Lung microvascular endothelial cell (primary cell): ENCODE data around the gene HDC. TPM values are rescaled to one million over a fixed set of nuclear protein-coding genes. Genes with fewer than 3 reads are reported as not detected.

Experiments used
- DNase-seq, 2 donors: peaks; one replicate each; pipeline versions ENCODE4 v3.0.0 to v3.0.0-alpha.2; 2010; ENCODE audit warnings: low read depth in 2 of 2
- total RNA-seq: library from RNA; depleted of rRNA; stranded (reverse); fragments of >200 nt; gene quantifications from 2 replicates; pipeline ENCODE4 v1.2.1, GENCODE V29; 2014

The HDC gene
- total RNA-seq = not detected in 2 replicates

GRCh38 chr15:50265620-50266019 lies at the start of gene HDC:
Gene HDC, minus strand, starts transcription at chr15:50265726. Its CDS starts 103 bp downstream, at chr15:50265623.
- no peak for DNase-seq

- DNase-seq = no peak
Observed at GRCh38 chr15:50312636-50313035, 47.1 kb upstream of the HDC start.

- DNase-seq = no peak
Observed at GRCh38 chr15:50307799-50308198, 42.3 kb upstream of the HDC start.

- no peak for DNase-seq
Observed at GRCh38 chr15:50304836-50305235, 39.3 kb upstream of the HDC start.

- DNase-seq = no peak
Observed at GRCh38 chr15:50302581-50302980, 37.1 kb upstream of the HDC start.

GRCh38 chr15:50298340-50298739 lies 32.8 kb upstream of the HDC start:
- no peak for DNase-seq

GRCh38 chr15:50295966-50296365 lies 30.4 kb upstream of the HDC start:
- no peak for DNase-seq

GRCh38 chr15:50289749-50290148 lies 24.2 kb upstream of the HDC start:
- DNase-seq = no peak

GRCh38 chr15:50287324-50288116 lies 22.0 kb upstream of the HDC start:
- no peak for DNase-seq

- DNase-seq = no peak
Observed at GRCh38 chr15:50281427-50281826, 15.9 kb upstream of the HDC start.

GRCh38 chr15:50280271-50280670 lies 14.7 kb upstream of the HDC start:
- DNase-seq = no peak

GRCh38 chr15:50278496-50278895 lies 13.0 kb upstream of the HDC start:
- peak in 1 of 2 donors; percentile 8 for DNase-seq

GRCh38 chr15:50277370-50277769 lies 11.8 kb upstream of the HDC start:
- DNase-seq = no peak

GRCh38 chr15:50275908-50276307 lies 10.4 kb upstream of the HDC start:
- DNase-seq = no peak

- no peak for DNase-seq
Observed at GRCh38 chr15:50275091-50275490, 9.6 kb upstream of the HDC start.

- DNase-seq = no peak
Observed at GRCh38 chr15:50267577-50267976, 2.1 kb upstream of the HDC start.

GRCh38 chr15:50262533-50262932 lies 3.0 kb downstream of the HDC start:
- DNase-seq = no peak

- no peak for DNase-seq
Observed at GRCh38 chr15:50261981-50262380, 3.5 kb downstream of the HDC start.

GRCh38 chr15:50260969-50261496 lies 4.5 kb downstream of the HDC start:
- no peak for DNase-seq

GRCh38 chr15:50259276-50259675 lies 6.2 kb downstream of the HDC start:
- no peak for DNase-seq

GRCh38 chr15:50257924-50258323 lies 7.6 kb downstream of the HDC start:
- peak in 1 of 2 donors; percentile 9 for DNase-seq

- DNase-seq = no peak
Observed at GRCh38 chr15:50257332-50257731, 8.2 kb downstream of the HDC start.
